GM12874 (cell line): ENCODE data around the gene OXCT1.

Experiments
- TF ChIP-seq, protein P1 (sequence below): IDR thresholded peaks from 2 replicates; pipeline ENCODE4 v1.5.1; 2011; ENCODE audit warnings: low read depth, mild to moderate bottlenecking, control low read depth, low read length, moderate library complexity; ENCODE audit not compliant: insufficient read depth

Gene OXCT1

DNA sequence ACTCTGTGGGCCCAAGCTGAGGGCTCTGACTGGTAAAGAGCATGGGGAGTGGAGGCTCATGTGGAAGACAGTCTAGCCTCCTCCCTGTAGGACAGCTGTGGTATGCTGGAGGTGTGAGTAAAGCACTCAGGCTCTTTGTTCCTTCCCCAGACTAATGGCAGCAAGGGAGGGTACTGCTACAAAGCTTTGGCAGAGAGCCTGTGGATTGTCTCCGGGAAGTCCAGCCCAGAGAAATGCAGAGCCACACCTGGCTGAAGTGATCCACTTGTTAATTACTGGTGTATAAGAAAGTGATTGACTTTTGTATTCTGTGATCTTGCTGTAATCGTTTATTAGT lies 161.7 kb downstream of the OXCT1 start:
- TF ChIP-seq, protein P1, sequence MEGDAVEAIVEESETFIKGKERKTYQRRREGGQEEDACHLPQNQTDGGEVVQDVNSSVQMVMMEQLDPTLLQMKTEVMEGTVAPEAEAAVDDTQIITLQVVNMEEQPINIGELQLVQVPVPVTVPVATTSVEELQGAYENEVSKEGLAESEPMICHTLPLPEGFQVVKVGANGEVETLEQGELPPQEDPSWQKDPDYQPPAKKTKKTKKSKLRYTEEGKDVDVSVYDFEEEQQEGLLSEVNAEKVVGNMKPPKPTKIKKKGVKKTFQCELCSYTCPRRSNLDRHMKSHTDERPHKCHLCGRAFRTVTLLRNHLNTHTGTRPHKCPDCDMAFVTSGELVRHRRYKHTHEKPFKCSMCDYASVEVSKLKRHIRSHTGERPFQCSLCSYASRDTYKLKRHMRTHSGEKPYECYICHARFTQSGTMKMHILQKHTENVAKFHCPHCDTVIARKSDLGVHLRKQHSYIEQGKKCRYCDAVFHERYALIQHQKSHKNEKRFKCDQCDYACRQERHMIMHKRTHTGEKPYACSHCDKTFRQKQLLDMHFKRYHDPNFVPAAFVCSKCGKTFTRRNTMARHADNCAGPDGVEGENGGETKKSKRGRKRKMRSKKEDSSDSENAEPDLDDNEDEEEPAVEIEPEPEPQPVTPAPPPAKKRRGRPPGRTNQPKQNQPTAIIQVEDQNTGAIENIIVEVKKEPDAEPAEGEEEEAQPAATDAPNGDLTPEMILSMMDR, result no peak

GRCh38 chr5:41707853-41708603 lies 162.2 kb downstream of the OXCT1 start:
- TF ChIP-seq, protein P1, result peak; percentile 32; the same call in 1 of the 2 replicates

DNA sequence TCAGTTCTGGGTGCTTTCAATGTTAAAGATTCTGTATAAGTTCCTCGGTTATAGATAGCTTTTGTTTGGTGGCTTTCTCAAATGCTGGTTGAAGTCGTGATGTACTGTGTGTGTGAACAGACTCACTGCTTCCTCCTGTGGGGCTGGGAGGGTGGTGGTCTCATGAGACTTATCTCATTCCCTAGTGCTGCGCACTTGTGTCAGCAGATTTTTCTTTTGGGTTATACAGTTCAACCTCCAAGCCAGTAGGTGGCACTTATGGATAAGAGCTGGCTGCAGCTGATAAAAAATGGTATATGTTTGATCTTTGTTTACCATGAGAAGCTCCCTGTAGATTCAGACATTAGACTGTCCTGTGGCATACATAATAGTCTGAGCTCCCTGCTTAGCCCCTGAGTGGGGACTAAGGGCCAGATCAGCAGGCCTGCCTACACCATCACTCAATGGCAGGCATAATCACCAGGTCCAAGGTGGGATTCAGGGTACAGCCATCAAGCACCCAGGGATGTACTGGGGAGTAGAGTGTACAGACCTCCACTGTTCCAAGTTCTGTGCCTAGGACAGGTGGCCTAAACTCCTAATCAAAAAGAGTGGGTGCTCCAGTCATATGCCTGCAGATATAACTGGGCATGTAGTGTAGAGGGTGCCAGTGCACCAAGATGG lies 174.2 kb downstream of the OXCT1 start:
- TF ChIP-seq, protein P1, result peak; percentile 39; the same call in 1 of the 2 replicates

- TF ChIP-seq, protein P1, result no peak
These were observed 183.5 kb downstream of the OXCT1 start for GRCh38 chr5:41686767-41687166.

DNA sequence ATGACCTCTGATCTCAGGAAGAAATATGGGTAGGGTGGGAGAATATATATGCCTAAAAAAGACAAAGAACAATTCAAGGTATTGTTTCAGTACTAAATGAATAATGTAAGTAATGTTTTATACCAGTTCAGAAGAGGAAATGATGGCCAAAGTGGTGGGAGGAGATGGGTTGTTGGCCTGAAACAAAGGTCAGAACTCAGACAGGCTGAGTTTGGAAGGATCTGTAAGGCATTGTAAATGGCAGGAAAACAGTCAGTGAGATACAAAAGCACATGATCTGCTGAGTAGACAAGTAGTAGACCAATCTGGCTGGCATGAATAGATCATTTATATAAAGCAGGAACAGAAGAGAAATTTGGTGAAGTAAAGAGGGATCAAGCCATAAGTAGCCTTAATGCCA lies 184.0 kb downstream of the OXCT1 start:
- TF ChIP-seq, protein P1, result no peak

GRCh38 chr5:41683181-41683580 lies 187.0 kb downstream of the OXCT1 start:
- TF ChIP-seq, protein P1, result no peak

DNA sequence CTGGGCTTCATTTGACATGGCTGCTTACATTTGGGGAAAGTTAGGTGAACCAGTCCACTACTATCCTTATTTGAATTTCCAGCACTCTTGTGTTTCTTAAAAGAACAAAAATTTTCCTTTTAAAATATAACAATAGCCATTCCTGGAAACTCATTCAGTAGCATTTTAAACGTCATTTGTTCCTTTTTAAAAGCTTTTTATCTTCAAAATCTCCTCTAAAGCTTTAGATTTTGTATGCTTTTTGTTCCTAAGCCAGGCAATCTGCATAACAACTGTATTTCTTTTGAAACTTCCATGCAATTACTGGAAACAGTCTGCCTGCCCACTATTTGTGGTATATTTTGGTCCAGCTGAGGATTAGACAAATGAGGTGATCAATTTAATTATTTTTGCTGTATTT lies 187.6 kb downstream of the OXCT1 start:
- TF ChIP-seq, protein P1, result no peak
